ENCODE results near the gene TSPY9.
"Not testable (repeated sequence)": the region's sequence is repeated elsewhere in the genome, so short reads cannot be mapped to it uniquely, and the experiment has no call there.

DNA sequence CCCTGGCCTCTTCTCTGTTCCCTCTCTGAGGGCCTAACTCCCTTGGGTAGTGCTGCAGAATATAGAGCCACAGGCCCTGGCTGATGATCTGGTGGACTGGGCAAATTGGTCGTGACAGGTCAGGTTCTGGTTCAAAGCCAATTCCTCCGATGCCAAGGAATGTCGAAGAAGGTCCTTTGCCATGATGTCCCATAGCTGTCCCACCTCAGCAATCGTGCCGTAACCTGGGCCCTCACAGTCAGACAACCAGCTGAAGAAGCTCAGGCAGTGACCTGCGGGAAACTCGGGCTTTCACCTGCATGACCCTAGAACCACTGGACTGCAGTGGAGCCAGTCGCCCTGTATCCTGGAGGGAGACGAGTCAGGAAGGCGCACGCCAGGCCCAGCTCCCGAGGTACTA lies 29.2 kb downstream of the TSPY9 start:
- TF ChIP-seq, protein P1, sequence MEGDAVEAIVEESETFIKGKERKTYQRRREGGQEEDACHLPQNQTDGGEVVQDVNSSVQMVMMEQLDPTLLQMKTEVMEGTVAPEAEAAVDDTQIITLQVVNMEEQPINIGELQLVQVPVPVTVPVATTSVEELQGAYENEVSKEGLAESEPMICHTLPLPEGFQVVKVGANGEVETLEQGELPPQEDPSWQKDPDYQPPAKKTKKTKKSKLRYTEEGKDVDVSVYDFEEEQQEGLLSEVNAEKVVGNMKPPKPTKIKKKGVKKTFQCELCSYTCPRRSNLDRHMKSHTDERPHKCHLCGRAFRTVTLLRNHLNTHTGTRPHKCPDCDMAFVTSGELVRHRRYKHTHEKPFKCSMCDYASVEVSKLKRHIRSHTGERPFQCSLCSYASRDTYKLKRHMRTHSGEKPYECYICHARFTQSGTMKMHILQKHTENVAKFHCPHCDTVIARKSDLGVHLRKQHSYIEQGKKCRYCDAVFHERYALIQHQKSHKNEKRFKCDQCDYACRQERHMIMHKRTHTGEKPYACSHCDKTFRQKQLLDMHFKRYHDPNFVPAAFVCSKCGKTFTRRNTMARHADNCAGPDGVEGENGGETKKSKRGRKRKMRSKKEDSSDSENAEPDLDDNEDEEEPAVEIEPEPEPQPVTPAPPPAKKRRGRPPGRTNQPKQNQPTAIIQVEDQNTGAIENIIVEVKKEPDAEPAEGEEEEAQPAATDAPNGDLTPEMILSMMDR (IDR thresholded peaks at IDR 0.05; ENCODE audit: insufficient read depth, low read length, poor library complexity, severe bottlenecking) = not testable (repeated sequence)
- TF ChIP-seq EZH2phosphoT487 (conservative IDR thresholded peaks at IDR 0.05; ENCODE audit: low read length) = not testable (repeated sequence)
